ENCODE results near the gene CAPNS2.

DNA sequence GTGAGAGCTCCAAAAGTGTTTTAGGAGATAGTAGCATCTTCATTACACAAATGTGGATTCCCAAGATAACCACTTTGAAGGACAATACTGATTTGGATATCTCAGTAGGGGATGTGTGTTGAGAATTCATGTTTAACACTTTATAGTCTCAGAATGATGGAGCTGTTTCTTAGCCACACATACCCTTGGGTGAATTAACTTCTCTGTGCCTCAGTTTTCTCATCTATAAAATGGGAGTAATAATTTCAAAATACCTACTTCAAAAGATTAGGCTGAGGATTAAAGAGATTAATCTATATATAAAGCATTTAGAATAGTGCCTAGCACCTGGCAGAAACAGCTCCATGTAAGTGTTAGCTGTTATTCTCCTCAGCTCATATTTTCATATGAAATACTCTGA, 38.6 kb upstream of the CAPNS2 start:
- TF ChIP-seq, protein P1, sequence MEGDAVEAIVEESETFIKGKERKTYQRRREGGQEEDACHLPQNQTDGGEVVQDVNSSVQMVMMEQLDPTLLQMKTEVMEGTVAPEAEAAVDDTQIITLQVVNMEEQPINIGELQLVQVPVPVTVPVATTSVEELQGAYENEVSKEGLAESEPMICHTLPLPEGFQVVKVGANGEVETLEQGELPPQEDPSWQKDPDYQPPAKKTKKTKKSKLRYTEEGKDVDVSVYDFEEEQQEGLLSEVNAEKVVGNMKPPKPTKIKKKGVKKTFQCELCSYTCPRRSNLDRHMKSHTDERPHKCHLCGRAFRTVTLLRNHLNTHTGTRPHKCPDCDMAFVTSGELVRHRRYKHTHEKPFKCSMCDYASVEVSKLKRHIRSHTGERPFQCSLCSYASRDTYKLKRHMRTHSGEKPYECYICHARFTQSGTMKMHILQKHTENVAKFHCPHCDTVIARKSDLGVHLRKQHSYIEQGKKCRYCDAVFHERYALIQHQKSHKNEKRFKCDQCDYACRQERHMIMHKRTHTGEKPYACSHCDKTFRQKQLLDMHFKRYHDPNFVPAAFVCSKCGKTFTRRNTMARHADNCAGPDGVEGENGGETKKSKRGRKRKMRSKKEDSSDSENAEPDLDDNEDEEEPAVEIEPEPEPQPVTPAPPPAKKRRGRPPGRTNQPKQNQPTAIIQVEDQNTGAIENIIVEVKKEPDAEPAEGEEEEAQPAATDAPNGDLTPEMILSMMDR (IDR thresholded peaks at IDR 0.05), result no peak
- no peak for TF ChIP-seq POLR2A (IDR thresholded peaks at IDR 0.05)
